HG03103 (cell line): Measurements from ENCODE around the gene ORC4.
"Not testable (repeated sequence)": the region's sequence is repeated elsewhere in the genome, so short reads cannot be mapped to it uniquely, and the experiment has no call there.

Source experiments
- ATAC-seq: cut with Tn5 transposase; IDR thresholded peaks from one replicate; pipeline ENCODE4 v1.9.1; 2021; ENCODE audit warnings: low read depth; ENCODE audit not compliant: unreplicated experiment

ORC4 gene

GRCh38 chr2:148021059-148021861, 723 bp upstream of the ORC4 start, which contains the start of gene MBD5:
Gene MBD5 (plus strand): TSS chr2:148021091.
- ATAC-seq, result peak; percentile 26

- ATAC-seq, result no peak
Measured at GRCh38 chr2:148014616-148015015, 5.9 kb downstream of the ORC4 start.

- no peak for ATAC-seq
Measured at GRCh38 chr2:148013876-148014275, 6.7 kb downstream of the ORC4 start.

- not testable (repeated sequence) for ATAC-seq
Measured at GRCh38 chr2:148008411-148008810, 12.1 kb downstream of the ORC4 start.

GRCh38 chr2:148007219-148007900, 13.2 kb downstream of the ORC4 start:
- no peak for ATAC-seq

- no peak for ATAC-seq
Measured at GRCh38 chr2:148006249-148007007, 14.1 kb downstream of the ORC4 start.

- ATAC-seq, result not testable (repeated sequence)
Measured at GRCh38 chr2:148002420-148002819, 18.1 kb downstream of the ORC4 start.

- no peak for ATAC-seq
Measured at GRCh38 chr2:148000095-148000494, 20.4 kb downstream of the ORC4 start.

- no peak for ATAC-seq
Measured at GRCh38 chr2:147999126-147999525, 21.4 kb downstream of the ORC4 start.

GRCh38 chr2:147998203-147998602, 22.3 kb downstream of the ORC4 start:
- no peak for ATAC-seq

GRCh38 chr2:147996828-147997227, 23.7 kb downstream of the ORC4 start:
- no peak for ATAC-seq

GRCh38 chr2:147994965-147995364, 25.6 kb downstream of the ORC4 start:
- ATAC-seq, result not testable (repeated sequence)

GRCh38 chr2:147989809-147990403, 30.6 kb downstream of the ORC4 start:
- ATAC-seq, result peak; percentile 73

GRCh38 chr2:147989102-147989501, 31.4 kb downstream of the ORC4 start:
- no peak for ATAC-seq

GRCh38 chr2:147980940-147981528, 39.5 kb downstream of the ORC4 start:
- no peak for ATAC-seq

GRCh38 chr2:147977679-147978078, 42.9 kb downstream of the ORC4 start:
- no peak for ATAC-seq

- no peak for ATAC-seq
Measured at GRCh38 chr2:147976102-147976501, 44.4 kb downstream of the ORC4 start.

GRCh38 chr2:147968571-147968970, 52.0 kb downstream of the ORC4 start:
- ATAC-seq, result no peak

GRCh38 chr2:147952118-147952517, 68.4 kb downstream of the ORC4 start:
- ATAC-seq, result no peak

GRCh38 chr2:147945660-147946059, 74.9 kb downstream of the ORC4 start:
- no peak for ATAC-seq
